ENCODE data around the gene STK39. TPM values are rescaled to one million over a fixed set of nuclear protein-coding genes. Genes with fewer than 3 reads are reported as not detected.

STK39 gene
- total RNA-seq, 1 experiment from 2014 or later: 22.1 TPM

DNA sequence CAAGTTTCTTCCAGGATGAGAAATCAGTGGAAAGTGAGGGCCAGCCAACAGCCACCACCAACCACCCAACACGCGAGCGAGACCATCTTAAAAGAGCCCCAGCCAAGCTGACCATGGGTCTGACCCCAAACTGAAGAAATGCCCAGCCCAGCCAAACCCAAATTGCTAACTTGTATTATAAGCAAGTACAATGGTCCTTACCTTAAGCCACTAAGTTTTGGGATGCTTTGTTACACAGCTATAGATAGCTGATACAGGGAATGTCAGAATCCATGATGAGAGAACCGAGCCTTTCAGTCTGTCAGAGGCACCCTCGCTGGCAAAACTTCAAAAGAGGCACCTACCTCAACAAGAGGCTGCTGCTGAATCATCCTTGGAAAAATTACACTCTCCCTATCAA lies 17.0 kb downstream of the STK39 start:
- Histone ChIP-seq H2BK20ac (ENCODE audit: low read depth, low read length, poor library complexity, severe bottlenecking) (no peak overlapping the region), H3K27me3 (ENCODE audit: insufficient read depth, low read length) (no peaks in the 10 kb centered on the region), H3K4me2 (ENCODE audit: insufficient read depth, insufficient read length, low read length) (no peak overlapping the region), H3T11ph (ENCODE audit: low read length) (no peak overlapping the region), H3K79me2 (ENCODE audit: insufficient read depth, low read length) (no peaks in the 10 kb centered on the region), H3K14ac (ENCODE audit: insufficient read depth, low read length) (no peak overlapping the region), H2AFZ (ENCODE audit: low read length) (no peak overlapping the region), H3K27ac (ENCODE audit: insufficient read length, low read depth, low read length) (no peak overlapping the region), H4K20me1 (ENCODE audit: control insufficient read depth, insufficient read depth, insufficient read length) (no peaks in the 10 kb centered on the region), H3K23me2 (ENCODE audit: insufficient read length, low read depth, low read length, poor library complexity, severe bottlenecking) (no peaks in the 10 kb centered on the region), H2AK5ac (ENCODE audit: insufficient read length, low read length) (no peak overlapping the region), H4K8ac (replicated peaks; ENCODE audit: insufficient read length, low read depth, low read length) (no peak overlapping the region), H4K91ac (ENCODE audit: insufficient read length, low read depth, low read length) (no peak overlapping the region), H3K56ac (ENCODE audit: insufficient read length, low read depth, low read length) (no peak overlapping the region), H2BK15ac (ENCODE audit: low read depth, low read length) (no peak overlapping the region), H3K9me3 (ENCODE audit: control insufficient read depth, low read depth, low read length) (no peaks in the 10 kb centered on the region), H3K4ac (ENCODE audit: low read depth, low read length) (no peak overlapping the region), H3K4me1 (ENCODE audit: insufficient read depth, low read length) (no peaks in the 10 kb centered on the region), H3K18ac (ENCODE audit: insufficient read length, low read depth, low read length) (no peak overlapping the region), H3K23ac (ENCODE audit: insufficient read length, low read depth, low read length) (no peak overlapping the region), H3K9ac (ENCODE audit: extremely low read depth, insufficient read length, low read length) (no peak overlapping the region), H4K5ac (ENCODE audit: insufficient read length, low read depth, low read length) (no peak overlapping the region), H2BK5ac (ENCODE audit: insufficient read length, low read length) (no peak overlapping the region), H3K79me1 (ENCODE audit: insufficient read depth, low read depth, low read length, poor library complexity, severe bottlenecking) (no peaks in the 10 kb centered on the region), H2BK120ac (ENCODE audit: low read depth, low read length, poor library complexity, severe bottlenecking) (no peak overlapping the region), H2BK12ac (ENCODE audit: insufficient read length, low read depth, low read length) (no peak overlapping the region)
- Mint-ChIP-seq H3K36me3 (ENCODE audit: insufficient read depth in 1 of 3, low read depth in 3 of 3) (peaks cover 5 to 13% (median 8%) of the 10 kb centered on the region in 3 experiments; a peak in 6 of 7 replicates), H3K27me3 (ENCODE audit: low read depth) (no peaks in the 10 kb centered on the region), H3K4me3 (no peak overlapping the region), H3K4me1 (peaks cover 2 to 5% of the 10 kb centered on the region in 2 experiments; a peak in 2 of 4 replicates), H3K27ac (peak overlapping the region in 1 of 3 experiments; percentile 1; a peak in 1 of 7 replicates), H3K9me3 (peaks cover 6 to 7% of the 10 kb centered on the region in 2 experiments; a peak in 3 of 5 replicates)
- WGBS (ENCODE audit: extremely low coverage, insufficient read length, low lambda C conversion rate): no CpG with 5 or more reads among the region's 5 CpGs
- TF ChIP-seq, protein P1, sequence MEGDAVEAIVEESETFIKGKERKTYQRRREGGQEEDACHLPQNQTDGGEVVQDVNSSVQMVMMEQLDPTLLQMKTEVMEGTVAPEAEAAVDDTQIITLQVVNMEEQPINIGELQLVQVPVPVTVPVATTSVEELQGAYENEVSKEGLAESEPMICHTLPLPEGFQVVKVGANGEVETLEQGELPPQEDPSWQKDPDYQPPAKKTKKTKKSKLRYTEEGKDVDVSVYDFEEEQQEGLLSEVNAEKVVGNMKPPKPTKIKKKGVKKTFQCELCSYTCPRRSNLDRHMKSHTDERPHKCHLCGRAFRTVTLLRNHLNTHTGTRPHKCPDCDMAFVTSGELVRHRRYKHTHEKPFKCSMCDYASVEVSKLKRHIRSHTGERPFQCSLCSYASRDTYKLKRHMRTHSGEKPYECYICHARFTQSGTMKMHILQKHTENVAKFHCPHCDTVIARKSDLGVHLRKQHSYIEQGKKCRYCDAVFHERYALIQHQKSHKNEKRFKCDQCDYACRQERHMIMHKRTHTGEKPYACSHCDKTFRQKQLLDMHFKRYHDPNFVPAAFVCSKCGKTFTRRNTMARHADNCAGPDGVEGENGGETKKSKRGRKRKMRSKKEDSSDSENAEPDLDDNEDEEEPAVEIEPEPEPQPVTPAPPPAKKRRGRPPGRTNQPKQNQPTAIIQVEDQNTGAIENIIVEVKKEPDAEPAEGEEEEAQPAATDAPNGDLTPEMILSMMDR (conservative IDR thresholded peaks at IDR 0.05): no peak
- no peak for DNase-seq
